ENCODE measurements around the gene ADAM22.

The ADAM22 gene

DNA sequence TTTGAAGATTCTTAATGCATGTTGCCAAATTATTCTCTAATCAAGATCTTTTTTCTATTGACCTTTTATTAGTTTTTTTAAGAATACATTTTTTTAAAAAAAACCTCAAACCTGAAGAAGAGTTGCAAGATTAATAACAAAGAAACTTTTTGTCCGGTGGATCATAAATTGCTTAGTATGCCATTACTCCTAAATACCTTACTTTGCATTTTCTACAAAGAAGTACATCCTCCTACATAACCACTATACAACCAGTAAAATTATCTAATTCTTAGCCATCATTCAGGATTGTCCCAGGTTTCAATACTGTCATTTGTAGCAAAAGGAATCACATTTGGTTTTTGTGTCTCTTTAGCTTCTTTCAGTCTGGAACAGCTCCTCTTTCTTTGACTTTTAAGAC is 207.9 kb downstream of the ADAM22 start:
- Histone ChIP-seq H3K4me1 (ENCODE audit: control insufficient read depth, insufficient read depth, low read length) (no peaks in the 10 kb centered on the region), H3K27ac (ENCODE audit: extremely low read depth, low read depth, low read length) (no peak overlapping the region), H3K36me3 (ENCODE audit: control insufficient read depth in 2 of 2, insufficient read depth in 1 of 2, low read length in 2 of 2) (no peaks in the 10 kb centered on the region), H3K9me3 (ENCODE audit: control insufficient read depth, insufficient read depth, low read depth, low read length) (no peaks in the 10 kb centered on the region), H3K4me3 (ENCODE audit: low read depth, low read length) (no peak overlapping the region)
- POLR2A ChIA-PET = no interaction called here
- no peak for TF ChIP-seq ZFP69B (tag by site-specific recombination; IDR thresholded peaks at IDR 0.05)
- TF ChIP-seq, protein P1, sequence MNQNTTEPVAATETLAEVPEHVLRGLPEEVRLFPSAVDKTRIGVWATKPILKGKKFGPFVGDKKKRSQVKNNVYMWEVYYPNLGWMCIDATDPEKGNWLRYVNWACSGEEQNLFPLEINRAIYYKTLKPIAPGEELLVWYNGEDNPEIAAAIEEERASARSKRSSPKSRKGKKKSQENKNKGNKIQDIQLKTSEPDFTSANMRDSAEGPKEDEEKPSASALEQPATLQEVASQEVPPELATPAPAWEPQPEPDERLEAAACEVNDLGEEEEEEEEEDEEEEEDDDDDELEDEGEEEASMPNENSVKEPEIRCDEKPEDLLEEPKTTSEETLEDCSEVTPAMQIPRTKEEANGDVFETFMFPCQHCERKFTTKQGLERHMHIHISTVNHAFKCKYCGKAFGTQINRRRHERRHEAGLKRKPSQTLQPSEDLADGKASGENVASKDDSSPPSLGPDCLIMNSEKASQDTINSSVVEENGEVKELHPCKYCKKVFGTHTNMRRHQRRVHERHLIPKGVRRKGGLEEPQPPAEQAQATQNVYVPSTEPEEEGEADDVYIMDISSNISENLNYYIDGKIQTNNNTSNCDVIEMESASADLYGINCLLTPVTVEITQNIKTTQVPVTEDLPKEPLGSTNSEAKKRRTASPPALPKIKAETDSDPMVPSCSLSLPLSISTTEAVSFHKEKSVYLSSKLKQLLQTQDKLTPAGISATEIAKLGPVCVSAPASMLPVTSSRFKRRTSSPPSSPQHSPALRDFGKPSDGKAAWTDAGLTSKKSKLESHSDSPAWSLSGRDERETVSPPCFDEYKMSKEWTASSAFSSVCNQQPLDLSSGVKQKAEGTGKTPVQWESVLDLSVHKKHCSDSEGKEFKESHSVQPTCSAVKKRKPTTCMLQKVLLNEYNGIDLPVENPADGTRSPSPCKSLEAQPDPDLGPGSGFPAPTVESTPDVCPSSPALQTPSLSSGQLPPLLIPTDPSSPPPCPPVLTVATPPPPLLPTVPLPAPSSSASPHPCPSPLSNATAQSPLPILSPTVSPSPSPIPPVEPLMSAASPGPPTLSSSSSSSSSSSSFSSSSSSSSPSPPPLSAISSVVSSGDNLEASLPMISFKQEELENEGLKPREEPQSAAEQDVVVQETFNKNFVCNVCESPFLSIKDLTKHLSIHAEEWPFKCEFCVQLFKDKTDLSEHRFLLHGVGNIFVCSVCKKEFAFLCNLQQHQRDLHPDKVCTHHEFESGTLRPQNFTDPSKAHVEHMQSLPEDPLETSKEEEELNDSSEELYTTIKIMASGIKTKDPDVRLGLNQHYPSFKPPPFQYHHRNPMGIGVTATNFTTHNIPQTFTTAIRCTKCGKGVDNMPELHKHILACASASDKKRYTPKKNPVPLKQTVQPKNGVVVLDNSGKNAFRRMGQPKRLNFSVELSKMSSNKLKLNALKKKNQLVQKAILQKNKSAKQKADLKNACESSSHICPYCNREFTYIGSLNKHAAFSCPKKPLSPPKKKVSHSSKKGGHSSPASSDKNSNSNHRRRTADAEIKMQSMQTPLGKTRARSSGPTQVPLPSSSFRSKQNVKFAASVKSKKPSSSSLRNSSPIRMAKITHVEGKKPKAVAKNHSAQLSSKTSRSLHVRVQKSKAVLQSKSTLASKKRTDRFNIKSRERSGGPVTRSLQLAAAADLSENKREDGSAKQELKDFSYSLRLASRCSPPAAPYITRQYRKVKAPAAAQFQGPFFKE (tag by site-specific recombination; IDR thresholded peaks at IDR 0.05; ENCODE audit: borderline replicate concordance) = no peak
- TF ChIP-seq ZBTB11 (tag by site-specific recombination; conservative IDR thresholded peaks at IDR 0.05; ENCODE audit: low read depth) = no peak
- no peak for TF ChIP-seq SETDB1 (IDR thresholded peaks at IDR 0.05; ENCODE audit: insufficient read length, low read length)
- TF ChIP-seq ZNF501 (tag by site-specific recombination; IDR thresholded peaks at IDR 0.05) = no peak
- no peak for TF ChIP-seq ZNF529 (tag by site-specific recombination; IDR thresholded peaks at IDR 0.05; ENCODE audit: insufficient replicate concordance)
- no peak for TF ChIP-seq IKZF3 (tag by site-specific recombination; IDR thresholded peaks at IDR 0.05)
- TF ChIP-seq ZNF560 (tag by site-specific recombination; IDR thresholded peaks at IDR 0.05; ENCODE audit: borderline replicate concordance) = no peak
- TF ChIP-seq, protein P2, sequence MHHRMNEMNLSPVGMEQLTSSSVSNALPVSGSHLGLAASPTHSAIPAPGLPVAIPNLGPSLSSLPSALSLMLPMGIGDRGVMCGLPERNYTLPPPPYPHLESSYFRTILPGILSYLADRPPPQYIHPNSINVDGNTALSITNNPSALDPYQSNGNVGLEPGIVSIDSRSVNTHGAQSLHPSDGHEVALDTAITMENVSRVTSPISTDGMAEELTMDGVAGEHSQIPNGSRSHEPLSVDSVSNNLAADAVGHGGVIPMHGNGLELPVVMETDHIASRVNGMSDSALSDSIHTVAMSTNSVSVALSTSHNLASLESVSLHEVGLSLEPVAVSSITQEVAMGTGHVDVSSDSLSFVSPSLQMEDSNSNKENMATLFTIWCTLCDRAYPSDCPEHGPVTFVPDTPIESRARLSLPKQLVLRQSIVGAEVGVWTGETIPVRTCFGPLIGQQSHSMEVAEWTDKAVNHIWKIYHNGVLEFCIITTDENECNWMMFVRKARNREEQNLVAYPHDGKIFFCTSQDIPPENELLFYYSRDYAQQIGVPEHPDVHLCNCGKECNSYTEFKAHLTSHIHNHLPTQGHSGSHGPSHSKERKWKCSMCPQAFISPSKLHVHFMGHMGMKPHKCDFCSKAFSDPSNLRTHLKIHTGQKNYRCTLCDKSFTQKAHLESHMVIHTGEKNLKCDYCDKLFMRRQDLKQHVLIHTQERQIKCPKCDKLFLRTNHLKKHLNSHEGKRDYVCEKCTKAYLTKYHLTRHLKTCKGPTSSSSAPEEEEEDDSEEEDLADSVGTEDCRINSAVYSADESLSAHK (tag by site-specific recombination; IDR thresholded peaks at IDR 0.05) = no peak
- CTCF ChIA-PET = interaction anchor here (1.7 kb wide), 1 partner anchor 10 kb away, joined by 6 read pairs; no protein-coding TSS in a partner anchor

DNA sequence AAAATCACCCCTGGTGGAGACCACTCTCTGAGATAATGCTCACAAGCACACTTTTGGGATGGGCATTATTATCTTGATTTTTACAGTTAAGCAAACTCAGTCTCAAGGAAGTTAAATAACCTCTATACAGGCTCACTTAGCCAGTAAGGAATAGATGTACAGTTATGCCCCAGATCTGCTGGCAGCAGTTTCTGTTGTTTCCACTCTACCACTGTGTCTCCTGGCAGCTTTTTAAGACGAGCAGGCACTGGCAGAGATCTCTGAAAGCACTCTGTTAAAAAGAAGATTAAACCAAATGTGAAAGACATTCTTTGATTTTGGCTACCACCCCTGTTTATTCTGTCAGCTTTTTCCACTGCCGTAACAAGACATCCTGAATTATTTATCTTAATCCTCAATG is 212.6 kb downstream of the ADAM22 start:
- ChIA-PET CTCF (interaction anchor here (1.3 kb wide), 1 partner anchor 23 kb away, joined by 4 read pairs; no protein-coding TSS in a partner anchor), POLR2A (no interaction called here)
- Histone ChIP-seq H3K4me1 (ENCODE audit: control insufficient read depth, insufficient read depth, low read length) (no peaks in the 10 kb centered on the region), H3K4me3 (ENCODE audit: low read depth, low read length) (no peak overlapping the region), H3K36me3 (ENCODE audit: control insufficient read depth in 2 of 2, insufficient read depth in 1 of 2, low read length in 2 of 2) (no peaks in the 10 kb centered on the region), H3K27ac (ENCODE audit: extremely low read depth, low read depth, low read length) (no peak overlapping the region), H3K9me3 (ENCODE audit: control insufficient read depth, insufficient read depth, low read depth, low read length) (no peaks in the 10 kb centered on the region)
- TF ChIP-seq HOXA7 (CRISPR knock-in tag; IDR thresholded peaks at IDR 0.05; ENCODE audit: borderline replicate concordance) (no peak), PRDM6 (tag by site-specific recombination; IDR thresholded peaks at IDR 0.05) (no peak), ELK4 (IDR thresholded peaks at IDR 0.05; ENCODE audit: borderline replicate concordance, low read depth, low read length) (no peak)
- TF ChIP-seq, protein P3, sequence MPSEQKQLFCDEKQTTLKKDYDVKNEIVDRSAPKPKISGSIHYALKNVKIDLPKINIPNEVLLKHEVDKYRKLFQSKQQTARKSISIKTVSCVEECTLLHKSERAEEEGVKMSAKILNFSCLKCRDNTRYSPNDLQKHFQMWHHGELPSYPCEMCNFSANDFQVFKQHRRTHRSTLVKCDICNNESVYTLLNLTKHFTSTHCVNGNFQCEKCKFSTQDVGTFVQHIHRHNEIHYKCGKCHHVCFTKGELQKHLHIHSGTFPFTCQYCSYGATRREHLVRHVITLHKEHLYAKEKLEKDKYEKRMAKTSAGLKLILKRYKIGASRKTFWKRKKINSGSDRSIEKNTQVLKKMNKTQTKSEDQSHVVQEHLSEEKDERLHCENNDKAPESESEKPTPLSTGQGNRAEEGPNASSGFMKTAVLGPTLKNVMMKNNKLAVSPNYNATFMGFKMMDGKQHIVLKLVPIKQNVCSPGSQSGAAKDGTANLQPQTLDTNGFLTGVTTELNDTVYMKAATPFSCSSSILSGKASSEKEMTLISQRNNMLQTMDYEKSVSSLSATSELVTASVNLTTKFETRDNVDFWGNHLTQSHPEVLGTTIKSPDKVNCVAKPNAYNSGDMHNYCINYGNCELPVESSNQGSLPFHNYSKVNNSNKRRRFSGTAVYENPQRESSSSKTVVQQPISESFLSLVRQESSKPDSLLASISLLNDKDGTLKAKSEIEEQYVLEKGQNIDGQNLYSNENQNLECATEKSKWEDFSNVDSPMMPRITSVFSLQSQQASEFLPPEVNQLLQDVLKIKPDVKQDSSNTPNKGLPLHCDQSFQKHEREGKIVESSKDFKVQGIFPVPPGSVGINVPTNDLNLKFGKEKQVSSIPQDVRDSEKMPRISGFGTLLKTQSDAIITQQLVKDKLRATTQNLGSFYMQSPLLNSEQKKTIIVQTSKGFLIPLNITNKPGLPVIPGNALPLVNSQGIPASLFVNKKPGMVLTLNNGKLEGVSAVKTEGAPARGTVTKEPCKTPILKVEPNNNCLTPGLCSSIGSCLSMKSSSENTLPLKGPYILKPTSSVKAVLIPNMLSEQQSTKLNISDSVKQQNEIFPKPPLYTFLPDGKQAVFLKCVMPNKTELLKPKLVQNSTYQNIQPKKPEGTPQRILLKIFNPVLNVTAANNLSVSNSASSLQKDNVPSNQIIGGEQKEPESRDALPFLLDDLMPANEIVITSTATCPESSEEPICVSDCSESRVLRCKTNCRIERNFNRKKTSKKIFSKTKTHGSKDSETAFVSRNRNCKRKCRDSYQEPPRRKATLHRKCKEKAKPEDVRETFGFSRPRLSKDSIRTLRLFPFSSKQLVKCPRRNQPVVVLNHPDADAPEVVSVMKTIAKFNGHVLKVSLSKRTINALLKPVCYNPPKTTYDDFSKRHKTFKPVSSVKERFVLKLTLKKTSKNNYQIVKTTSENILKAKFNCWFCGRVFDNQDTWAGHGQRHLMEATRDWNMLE (tag by site-specific recombination; conservative IDR thresholded peaks at IDR 0.05; ENCODE audit: low read depth) = no peak

Measured in HEK293 (cell line).